ENCODE data around the gene MYPOP. TPM values are rescaled to one million over a fixed set of nuclear protein-coding genes. Genes with fewer than 3 reads are reported as not detected.
"Not testable (repeated sequence)": the region's sequence is repeated elsewhere in the genome, so short reads cannot be mapped to it uniquely, and the experiment has no call there.

Gene MYPOP
- total RNA-seq, 1 donor = 2.6 TPM

DNA sequence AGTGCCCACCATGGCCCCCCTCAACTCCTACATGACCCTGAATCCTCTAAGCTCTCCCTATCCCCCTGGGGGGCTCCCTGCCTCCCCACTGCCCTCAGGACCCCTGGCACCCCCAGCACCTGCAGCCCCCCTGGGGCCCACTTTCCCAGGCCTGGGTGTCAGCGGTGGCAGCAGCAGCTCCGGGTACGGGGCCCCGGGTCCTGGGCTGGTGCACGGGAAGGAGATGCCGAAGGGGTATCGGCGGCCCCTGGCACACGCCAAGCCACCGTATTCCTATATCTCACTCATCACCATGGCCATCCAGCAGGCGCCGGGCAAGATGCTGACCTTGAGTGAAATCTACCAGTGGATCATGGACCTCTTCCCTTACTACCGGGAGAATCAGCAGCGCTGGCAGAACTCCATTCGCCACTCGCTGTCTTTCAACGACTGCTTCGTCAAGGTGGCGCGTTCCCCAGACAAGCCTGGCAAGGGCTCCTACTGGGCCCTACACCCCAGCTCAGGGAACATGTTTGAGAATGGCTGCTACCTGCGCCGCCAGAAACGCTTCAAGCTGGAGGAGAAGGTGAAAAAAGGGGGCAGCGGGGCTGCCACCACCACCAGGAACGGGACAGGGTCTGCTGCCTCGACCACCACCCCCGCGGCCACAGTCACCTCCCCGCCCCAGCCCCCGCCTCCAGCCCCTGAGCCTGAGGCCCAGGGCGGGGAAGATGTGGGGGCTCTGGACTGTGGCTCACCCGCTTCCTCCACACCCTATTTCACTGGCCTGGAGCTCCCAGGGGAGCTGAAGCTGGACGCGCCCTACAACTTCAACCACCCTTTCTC lies 30.1 kb downstream of the MYPOP start:
- no peak overlapping the region for H3K4me3 ChIP-seq (ENCODE audit: low read depth, low read length)
- TF ChIP-seq, protein P1, sequence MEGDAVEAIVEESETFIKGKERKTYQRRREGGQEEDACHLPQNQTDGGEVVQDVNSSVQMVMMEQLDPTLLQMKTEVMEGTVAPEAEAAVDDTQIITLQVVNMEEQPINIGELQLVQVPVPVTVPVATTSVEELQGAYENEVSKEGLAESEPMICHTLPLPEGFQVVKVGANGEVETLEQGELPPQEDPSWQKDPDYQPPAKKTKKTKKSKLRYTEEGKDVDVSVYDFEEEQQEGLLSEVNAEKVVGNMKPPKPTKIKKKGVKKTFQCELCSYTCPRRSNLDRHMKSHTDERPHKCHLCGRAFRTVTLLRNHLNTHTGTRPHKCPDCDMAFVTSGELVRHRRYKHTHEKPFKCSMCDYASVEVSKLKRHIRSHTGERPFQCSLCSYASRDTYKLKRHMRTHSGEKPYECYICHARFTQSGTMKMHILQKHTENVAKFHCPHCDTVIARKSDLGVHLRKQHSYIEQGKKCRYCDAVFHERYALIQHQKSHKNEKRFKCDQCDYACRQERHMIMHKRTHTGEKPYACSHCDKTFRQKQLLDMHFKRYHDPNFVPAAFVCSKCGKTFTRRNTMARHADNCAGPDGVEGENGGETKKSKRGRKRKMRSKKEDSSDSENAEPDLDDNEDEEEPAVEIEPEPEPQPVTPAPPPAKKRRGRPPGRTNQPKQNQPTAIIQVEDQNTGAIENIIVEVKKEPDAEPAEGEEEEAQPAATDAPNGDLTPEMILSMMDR (IDR thresholded peaks at IDR 0.05; ENCODE audit: insufficient read depth, low read depth, low read length) = no peak
- no peak for DNase-seq (ENCODE audit: low read depth)

DNA sequence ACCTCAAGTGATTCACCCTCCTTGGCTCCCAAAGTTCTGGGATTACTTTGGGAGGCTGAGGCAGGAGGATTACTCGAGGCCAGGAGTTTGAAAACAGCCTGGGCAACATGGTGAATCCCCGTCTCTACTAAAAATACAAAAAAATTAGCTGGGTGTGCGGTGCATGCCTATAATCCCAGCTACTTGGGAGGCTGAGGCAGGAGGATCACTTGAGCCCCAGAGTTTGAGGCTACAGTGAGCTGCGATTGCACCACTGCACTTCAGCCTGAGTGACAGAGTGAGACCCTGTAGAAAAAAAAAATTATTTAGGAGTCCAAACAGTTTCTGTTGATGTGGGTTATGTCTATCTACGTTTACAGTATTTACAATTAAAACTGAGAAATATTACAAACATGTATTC lies 31.6 kb downstream of the MYPOP start:
- H3K4me3 ChIP-seq (ENCODE audit: low read depth, low read length) = no peak overlapping the region
- TF ChIP-seq, protein P1 (IDR thresholded peaks at IDR 0.05; ENCODE audit: insufficient read depth, low read depth, low read length) = no peak
- DNase-seq (ENCODE audit: low read depth) = no peak

DNA sequence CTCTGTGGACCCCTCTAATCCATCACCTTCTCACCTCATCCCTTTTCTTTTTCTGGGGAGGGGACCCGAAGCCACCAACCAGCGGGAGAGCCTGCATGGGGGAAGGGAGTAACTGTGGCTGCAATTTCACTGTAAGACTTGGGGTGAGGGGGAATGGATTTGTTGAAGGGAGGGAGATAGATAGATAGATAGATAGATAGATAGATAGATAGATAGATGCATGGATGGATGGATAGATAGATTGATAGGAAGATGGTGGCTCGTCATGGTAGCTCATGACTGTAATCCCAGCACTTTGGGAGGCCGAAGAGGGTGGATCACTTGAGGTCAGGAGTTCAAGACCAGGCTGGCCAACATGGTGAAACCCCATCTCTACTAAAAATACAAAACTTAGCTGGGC lies 35.2 kb downstream of the MYPOP start:
- not testable (repeated sequence) for H3K4me3 ChIP-seq (ENCODE audit: low read depth, low read length); DNase-seq (ENCODE audit: low read depth)

DNA sequence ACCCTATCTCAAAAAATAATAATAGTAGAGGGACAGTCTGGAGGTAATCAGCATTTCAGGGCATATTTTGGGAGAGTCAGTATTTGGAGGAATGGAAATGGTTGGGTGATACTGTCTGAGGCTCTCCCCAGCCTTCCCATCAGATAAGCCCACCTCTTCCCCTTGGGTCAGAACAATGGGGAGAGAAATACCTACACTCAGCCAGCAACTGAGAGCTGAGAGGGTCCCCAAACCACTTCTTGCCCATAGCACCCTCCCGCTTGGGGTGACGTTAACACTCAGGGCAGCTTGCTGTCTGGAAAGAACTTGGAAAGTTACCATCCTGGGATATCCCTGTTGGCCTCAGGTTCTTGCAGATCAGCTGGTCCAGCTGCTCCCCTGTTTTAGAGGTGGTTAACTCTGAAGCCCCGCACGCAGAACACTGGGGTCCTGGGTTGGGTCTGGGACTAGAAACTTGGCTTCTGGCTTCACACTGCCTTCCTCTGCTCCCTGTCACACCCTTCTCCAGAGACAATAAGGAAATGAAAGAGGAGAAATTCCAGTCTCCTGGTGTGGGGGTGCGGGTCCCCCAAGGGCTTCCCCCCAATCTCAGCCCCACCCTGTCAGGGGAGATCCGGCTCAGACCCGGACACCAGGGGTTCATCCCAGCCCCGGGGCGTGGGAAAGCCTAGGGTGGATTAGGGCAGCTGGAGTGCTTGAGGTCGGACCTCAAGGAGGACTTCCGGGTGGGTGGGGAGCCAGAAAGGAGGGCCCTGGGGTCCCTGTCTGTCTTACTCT lies 35.8 kb downstream of the MYPOP start:
- TF ChIP-seq, protein P1 (IDR thresholded peaks at IDR 0.05; ENCODE audit: insufficient read depth, low read depth, low read length) = no peak

DNA sequence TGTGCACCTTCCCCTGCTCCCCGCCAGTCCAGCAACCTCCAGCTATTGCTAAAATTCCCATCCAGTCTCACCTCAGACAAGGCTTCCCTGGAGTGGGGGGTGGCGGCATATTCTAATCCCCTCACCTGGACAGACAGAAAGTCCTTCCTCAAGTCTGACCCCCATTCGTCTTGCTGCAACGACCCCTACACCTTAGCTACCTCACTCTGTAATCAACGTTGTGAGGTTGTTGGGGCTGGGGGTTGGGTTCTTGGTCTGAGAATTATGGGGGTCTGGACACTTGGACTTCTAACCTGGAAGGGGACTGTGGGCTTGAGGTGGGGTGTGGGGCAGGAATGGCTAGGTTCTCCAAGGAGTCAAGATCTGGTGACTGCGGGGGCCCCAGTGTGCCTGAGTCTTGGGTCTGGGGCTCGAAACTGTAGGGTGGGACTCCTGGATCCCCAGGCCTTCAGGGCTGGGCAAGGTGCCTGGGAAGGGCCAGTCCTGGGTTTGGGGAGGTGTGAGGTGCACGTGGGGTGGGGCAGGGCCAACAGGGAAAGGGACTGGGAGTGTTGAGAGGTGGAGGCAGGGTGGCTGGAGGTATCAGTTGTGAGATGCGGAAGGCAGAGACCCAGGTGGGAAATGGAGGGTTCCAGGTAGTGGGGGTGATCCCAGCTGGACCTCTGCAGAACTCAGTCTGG lies 37.0 kb downstream of the MYPOP start:
- TF ChIP-seq, protein P1 (IDR thresholded peaks at IDR 0.05; ENCODE audit: insufficient read depth, low read depth, low read length) = no peak
- DNase-seq (ENCODE audit: low read depth) = no peak
- no peak overlapping the region for H3K4me3 ChIP-seq (ENCODE audit: low read depth, low read length)

More for the DNA sequence above, 35.8 kb downstream of the MYPOP start:
- no peak for DNase-seq (ENCODE audit: low read depth)
- no peak overlapping the region for H3K4me3 ChIP-seq (ENCODE audit: low read depth, low read length)

DNA sequence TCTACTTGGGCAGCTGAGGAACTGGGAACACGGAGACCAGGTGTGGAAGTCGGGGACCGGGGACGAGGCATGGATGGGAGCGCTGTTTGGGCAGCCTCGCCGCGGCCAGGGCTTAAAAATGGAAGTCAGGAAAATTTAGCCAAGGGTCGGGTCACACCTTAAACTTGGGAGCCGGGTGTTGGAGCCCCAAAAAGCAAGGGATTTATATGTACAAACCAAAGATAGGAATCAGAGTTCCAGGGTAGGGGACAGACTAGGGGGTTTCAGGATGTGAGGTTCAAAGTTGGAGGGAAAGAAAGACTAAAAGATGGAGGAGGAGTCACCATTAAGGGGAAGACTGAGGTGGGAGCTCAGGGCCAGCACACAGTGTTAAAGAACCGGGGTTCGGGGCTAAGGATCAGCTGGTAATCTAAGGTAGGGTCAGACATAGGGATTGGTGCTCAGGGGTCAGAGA lies 37.8 kb downstream of the MYPOP start:
- TF ChIP-seq, protein P1 (IDR thresholded peaks at IDR 0.05; ENCODE audit: insufficient read depth, low read depth, low read length) = no peak
- DNase-seq (ENCODE audit: low read depth) = no peak
- H3K4me3 ChIP-seq (ENCODE audit: low read depth, low read length) = no peak overlapping the region

Measured in fibroblast of villous mesenchyme (primary cell).